GM20000 (cell line): ENCODE data around the gene SNAP25.

Experiments
- DNase-seq: peaks from one replicate; pipeline ENCODE4 v3.0.0; 2012; ENCODE audit warnings: low spot score
- TF ChIP-seq, protein P1 (sequence below): IDR thresholded peaks from 2 replicates; pipeline ENCODE4 v1.5.1; 2012; ENCODE audit warnings: mild to moderate bottlenecking, control low read depth; ENCODE audit errors: extremely low read depth, missing control alignments

Gene SNAP25

DNA sequence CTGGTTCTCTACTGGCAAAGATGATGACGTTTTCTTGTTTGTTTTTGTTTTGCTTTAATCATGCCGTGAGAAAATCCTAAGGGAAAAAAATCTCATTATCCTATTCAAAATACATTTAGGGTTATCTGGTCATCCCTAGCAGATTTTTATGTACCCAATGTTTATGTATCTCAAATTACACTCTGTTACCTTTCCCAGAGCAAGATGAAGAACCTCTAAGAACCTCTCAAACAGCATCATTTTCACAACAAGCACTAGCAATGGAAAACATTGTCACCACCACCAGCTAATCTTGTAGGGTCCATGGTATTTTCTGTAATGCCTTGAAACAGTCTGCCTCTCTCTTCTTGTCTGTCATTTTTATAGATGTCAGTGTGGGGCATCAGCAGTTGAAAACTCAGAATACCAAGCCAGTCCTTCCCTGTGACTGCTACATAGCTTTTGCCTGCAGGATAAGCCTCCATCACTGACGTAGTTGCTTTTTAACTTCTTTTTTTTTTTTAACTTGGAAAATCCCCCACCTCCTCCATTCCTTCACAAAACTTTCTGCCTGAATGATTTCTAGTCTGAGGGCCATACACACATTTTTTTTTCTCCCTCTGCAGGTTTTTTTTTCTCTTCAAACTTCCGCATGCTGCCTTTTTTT lies 2.4 kb upstream of the SNAP25 start:
- TF ChIP-seq, protein P1, sequence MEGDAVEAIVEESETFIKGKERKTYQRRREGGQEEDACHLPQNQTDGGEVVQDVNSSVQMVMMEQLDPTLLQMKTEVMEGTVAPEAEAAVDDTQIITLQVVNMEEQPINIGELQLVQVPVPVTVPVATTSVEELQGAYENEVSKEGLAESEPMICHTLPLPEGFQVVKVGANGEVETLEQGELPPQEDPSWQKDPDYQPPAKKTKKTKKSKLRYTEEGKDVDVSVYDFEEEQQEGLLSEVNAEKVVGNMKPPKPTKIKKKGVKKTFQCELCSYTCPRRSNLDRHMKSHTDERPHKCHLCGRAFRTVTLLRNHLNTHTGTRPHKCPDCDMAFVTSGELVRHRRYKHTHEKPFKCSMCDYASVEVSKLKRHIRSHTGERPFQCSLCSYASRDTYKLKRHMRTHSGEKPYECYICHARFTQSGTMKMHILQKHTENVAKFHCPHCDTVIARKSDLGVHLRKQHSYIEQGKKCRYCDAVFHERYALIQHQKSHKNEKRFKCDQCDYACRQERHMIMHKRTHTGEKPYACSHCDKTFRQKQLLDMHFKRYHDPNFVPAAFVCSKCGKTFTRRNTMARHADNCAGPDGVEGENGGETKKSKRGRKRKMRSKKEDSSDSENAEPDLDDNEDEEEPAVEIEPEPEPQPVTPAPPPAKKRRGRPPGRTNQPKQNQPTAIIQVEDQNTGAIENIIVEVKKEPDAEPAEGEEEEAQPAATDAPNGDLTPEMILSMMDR: no peak
- peak; percentile 16 for DNase-seq

DNA sequence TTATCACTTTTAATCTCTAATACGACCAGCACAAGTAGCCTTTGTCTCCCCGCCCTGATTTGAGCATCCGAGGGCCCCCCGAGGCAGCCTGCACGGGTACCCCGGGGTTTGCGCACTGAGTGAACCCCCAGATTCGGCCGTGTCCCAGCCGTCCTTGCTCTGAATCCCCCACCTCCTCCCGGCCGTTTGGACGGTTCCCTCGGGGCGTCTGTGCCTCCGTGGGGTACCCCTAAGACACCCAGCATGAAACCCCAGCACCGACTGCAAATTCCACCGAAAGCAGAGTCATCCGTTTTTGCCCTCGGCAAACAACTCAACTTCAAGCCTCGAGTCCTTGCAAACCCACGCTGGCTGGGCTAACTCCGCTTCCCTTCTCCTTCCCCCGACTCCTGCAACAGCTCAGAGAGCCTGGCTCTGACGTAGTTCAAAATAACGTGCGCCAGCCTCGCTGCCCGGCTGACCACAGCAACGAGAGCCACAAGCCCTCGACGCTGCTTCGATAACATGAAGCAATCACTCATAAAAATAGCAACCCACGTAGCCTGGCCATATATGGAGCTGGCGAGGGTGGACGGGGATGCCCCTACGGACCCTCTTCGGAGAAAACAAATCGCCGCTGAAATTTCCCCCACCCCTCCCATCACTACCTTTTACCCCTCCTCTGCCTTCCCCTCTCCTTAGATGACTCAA lies 764 bp upstream of the SNAP25 start:
- peak; percentile 17 for DNase-seq

GRCh38 chr20:10219452-10219791 lies 792 bp downstream of the SNAP25 start:
- TF ChIP-seq, protein P1: no peak
- DNase-seq: peak; percentile 83

More for the DNA sequence above, 764 bp upstream of the SNAP25 start:
- TF ChIP-seq, protein P1: no peak

DNA sequence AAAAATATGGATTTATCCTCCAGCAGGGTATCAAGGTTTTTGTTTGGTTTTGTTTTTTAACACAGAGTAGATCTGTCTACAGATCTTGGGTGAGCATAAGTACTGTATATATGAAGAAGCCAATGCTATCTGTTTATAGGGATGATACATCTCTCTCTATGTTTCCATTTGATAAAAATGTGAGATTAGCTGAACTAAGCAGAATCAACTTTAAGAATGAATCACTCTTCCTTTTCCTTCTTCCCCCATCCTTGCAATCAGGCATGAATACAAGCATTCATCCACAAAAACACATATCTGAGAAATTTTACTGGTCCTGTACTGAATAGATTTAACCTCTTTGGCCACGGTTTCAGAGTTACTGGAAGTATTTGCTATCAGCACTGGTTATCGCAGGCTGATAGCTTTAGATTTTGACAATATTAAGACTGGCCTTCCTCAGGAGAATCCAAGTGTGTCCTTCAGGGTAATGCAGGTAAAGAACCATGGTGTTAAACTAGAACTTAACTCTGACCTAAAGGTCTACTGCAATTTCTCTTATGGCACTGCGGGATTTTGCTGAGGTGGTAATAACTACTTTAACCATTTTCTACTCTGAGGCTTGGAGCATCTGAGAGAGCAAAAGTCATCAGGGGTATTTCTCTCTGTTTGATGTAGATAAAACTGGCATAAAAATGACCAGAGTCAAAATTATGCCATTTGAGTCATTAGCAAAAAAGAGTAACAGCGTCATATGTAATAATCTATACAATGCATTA lies 1.5 kb downstream of the SNAP25 start:
- TF ChIP-seq, protein P1: no peak
- no peak for DNase-seq

DNA sequence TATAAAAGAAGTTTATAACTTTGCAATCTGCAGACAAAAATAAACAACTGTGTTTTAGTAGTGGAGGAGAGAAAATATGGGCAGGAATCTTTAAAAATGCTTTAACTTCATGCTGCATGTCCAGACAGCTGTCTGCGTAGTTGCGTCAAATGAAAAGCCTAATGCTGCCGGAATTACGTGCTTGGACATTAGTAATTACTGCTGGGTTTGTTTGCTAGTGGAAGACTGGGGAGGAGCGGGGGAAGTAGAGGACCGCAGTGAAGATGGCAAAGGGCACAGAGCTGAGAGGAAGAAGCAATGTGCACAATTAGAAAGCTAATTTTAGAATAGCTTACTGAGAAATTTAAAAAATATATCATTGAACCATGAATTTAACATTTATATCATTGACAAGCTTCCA lies 2.4 kb downstream of the SNAP25 start:
- DNase-seq: no peak
- TF ChIP-seq, protein P1: no peak

DNA sequence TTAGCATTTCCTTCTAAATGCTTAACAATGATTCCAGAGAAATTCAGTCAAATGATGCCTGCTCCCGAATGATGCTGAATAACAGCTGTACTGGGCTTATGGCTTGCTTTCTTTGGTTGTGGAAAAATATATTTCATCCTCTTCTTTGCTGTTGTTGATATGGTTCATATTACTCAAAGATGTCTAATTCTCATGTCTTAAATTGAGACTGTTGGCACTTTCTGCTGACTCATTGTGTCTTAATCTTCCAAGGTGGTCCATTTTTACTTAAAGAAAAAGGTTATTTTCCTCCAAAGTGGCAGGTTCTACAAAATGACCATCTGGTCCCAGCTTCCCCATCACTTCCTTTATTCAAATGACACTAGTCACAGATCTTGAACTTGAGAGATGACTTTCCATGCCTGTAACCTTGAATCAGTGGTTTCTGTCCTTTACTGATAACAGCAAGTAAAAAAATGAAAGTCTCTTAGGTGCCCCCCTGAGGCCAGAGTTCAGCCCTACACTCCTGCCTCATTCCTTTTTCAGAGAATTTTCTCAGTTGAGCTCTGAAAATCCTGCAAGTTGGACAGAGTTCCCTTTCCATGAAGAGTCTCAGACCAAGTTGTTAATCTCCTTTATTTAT lies 6.9 kb downstream of the SNAP25 start:
- no peak for DNase-seq

More for the DNA sequence above, 6.9 kb downstream of the SNAP25 start:
- TF ChIP-seq, protein P1: no peak
